Activated naive CD4-positive, alpha-beta T cell treated with anti-CD3 and anti-CD28 coated beads, Interleukin-2, amount 50 U/mL, for 72 hours (primary cell): ENCODE data around the gene NUP37. TPM values are rescaled to one million over a fixed set of nuclear protein-coding genes. Genes with fewer than 3 reads are reported as not detected.

Source experiments
- total RNA-seq, 2 donors: library from RNA; stranded (reverse); gene quantifications; one replicate each; pipeline ENCODE4 v1.2.3, GENCODE V29; 2022

The NUP37 gene
- total RNA-seq, 2 donors from 2014 or later: 95.8 to 101 TPM

Other genes with a start within 250 kb of the NUP37 start
- 1 to 10 TPM; 5.1 to 5.6 TPM for gene DRAM1, start 242.5 kb downstream of the NUP37 start, total RNA-seq
- gene WASHC3, start 58.1 kb downstream of the NUP37 start, total RNA-seq: 10 to 100 TPM; 22.1 to 37.0 TPM
- 10 to 100 TPM; 18.0 to 26.5 TPM for gene PARPBP, start 69 bp upstream of the NUP37 start, total RNA-seq
- under 1 TPM in 1 of 2 donors, not detected in 1; 0.35 TPM for gene PMCH, start 77.7 kb upstream of the NUP37 start, total RNA-seq